Body of pancreas (tissue), 4 donors: ENCODE measurements around the gene LRRFIP1.

ENCODE experiments used
- CTCF ChIP-seq, 7 experiments: fragments of 450-650 bp in 4 of 7; fragments of 200-600 bp in 3 of 7; sonication (generic) in 3 of 7; IDR thresholded peaks; one replicate each; pipeline ENCODE4 v1.5.1; 2016 to 2019; ENCODE audit warnings: antibody characterized with exemption in 7 of 7
- POLR2A ChIP-seq, 3 donors: fragments of 450-650 bp; IDR thresholded peaks; one replicate each; pipeline ENCODE4 v1.6.1; 2016; ENCODE audit warnings: antibody characterized with exemption in 3 of 3, mild to moderate bottlenecking in 2 of 3

GRCh38 chr2:237628247-237629187 lies 1.1 kb downstream of the LRRFIP1 start:
- TF ChIP-seq CTCF (IDR thresholded peaks at IDR 0.05): no peak
- TF ChIP-seq POLR2A (IDR thresholded peaks at IDR 0.05): no peak
